ENCODE results near the gene SIMC1. TPM values are rescaled to one million over a fixed set of nuclear protein-coding genes. Genes with fewer than 3 reads are reported as not detected.

The SIMC1 gene
- total RNA-seq, 1 experiment from 2014 or later: 19.2 TPM

DNA sequence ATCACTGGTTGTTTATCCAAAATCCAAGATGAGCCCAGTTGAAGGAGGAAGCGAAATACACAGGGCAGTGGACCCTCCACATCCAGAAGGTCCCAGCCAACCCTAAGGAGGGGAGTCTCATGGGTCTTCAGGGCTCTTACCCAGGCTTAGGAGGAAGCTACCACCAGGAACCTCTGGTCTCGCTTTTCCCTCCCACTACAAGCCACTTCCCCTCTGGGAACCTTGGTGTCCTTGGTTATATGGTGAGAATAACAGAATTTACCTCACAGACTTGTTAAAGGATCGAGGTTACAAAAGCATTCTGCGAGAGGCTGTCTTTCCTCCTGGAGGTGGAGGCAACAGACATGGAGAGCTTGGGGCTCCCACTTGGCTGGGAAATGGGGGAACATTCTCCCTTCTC, 153.8 kb downstream of the SIMC1 start:
- in situ Hi-C loops (cut with HindIII; ENCODE audit: low pct_unique_long_range_greater_than_20kb, low sequenced_read_pairs) (no loop called here), intact Hi-C loops (cut with micrococcal nuclease; ENCODE audit: unreplicated experiment) (no loop called here)
- TF ChIP-seq, protein P1, sequence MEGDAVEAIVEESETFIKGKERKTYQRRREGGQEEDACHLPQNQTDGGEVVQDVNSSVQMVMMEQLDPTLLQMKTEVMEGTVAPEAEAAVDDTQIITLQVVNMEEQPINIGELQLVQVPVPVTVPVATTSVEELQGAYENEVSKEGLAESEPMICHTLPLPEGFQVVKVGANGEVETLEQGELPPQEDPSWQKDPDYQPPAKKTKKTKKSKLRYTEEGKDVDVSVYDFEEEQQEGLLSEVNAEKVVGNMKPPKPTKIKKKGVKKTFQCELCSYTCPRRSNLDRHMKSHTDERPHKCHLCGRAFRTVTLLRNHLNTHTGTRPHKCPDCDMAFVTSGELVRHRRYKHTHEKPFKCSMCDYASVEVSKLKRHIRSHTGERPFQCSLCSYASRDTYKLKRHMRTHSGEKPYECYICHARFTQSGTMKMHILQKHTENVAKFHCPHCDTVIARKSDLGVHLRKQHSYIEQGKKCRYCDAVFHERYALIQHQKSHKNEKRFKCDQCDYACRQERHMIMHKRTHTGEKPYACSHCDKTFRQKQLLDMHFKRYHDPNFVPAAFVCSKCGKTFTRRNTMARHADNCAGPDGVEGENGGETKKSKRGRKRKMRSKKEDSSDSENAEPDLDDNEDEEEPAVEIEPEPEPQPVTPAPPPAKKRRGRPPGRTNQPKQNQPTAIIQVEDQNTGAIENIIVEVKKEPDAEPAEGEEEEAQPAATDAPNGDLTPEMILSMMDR (IDR thresholded peaks at IDR 0.05): no peak
- TF ChIP-seq POLR2AphosphoS5 (IDR thresholded peaks at IDR 0.05; ENCODE audit: low read depth, low read length): no peak
- TF ChIP-seq SIN3A (IDR thresholded peaks at IDR 0.05; ENCODE audit: borderline replicate concordance, insufficient read depth, low read depth, low read length): no peak
- TF ChIP-seq, protein P2, sequence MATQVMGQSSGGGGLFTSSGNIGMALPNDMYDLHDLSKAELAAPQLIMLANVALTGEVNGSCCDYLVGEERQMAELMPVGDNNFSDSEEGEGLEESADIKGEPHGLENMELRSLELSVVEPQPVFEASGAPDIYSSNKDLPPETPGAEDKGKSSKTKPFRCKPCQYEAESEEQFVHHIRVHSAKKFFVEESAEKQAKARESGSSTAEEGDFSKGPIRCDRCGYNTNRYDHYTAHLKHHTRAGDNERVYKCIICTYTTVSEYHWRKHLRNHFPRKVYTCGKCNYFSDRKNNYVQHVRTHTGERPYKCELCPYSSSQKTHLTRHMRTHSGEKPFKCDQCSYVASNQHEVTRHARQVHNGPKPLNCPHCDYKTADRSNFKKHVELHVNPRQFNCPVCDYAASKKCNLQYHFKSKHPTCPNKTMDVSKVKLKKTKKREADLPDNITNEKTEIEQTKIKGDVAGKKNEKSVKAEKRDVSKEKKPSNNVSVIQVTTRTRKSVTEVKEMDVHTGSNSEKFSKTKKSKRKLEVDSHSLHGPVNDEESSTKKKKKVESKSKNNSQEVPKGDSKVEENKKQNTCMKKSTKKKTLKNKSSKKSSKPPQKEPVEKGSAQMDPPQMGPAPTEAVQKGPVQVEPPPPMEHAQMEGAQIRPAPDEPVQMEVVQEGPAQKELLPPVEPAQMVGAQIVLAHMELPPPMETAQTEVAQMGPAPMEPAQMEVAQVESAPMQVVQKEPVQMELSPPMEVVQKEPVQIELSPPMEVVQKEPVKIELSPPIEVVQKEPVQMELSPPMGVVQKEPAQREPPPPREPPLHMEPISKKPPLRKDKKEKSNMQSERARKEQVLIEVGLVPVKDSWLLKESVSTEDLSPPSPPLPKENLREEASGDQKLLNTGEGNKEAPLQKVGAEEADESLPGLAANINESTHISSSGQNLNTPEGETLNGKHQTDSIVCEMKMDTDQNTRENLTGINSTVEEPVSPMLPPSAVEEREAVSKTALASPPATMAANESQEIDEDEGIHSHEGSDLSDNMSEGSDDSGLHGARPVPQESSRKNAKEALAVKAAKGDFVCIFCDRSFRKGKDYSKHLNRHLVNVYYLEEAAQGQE (IDR thresholded peaks at IDR 0.05; ENCODE audit: insufficient read depth in 1 of 2, low read depth in 2 of 2, low read length in 1 of 2): no peak
- TF ChIP-seq TCF7L2 (IDR thresholded peaks at IDR 0.05; ENCODE audit: low read depth, low read length): no peak
- Histone ChIP-seq H3K27me3 (ENCODE audit: control insufficient read depth, insufficient read depth, low read length) (no peaks in the 10 kb centered on the region), H3K4me1 (ENCODE audit: control insufficient read depth, insufficient read depth, low read length) (peaks cover 3% of the 10 kb centered on the region), H3K36me3 (ENCODE audit: control insufficient read depth, insufficient read depth, low read length) (peaks cover 6% of the 10 kb centered on the region), H3K4me3 (ENCODE audit: low read depth in 2 of 2, low read length in 2 of 2) (no peak overlapping the region), H3K9me3 (ENCODE audit: control insufficient read depth, insufficient read depth, low read depth, low read length) (no peaks in the 10 kb centered on the region), H3K27ac (ENCODE audit: low read length) (no peak overlapping the region)
- CTCF ChIA-PET: no interaction called here
- ATAC-seq: no peak
- BruUV-seq (replicated peaks): no TSS peak
- no peak for DNase-seq (ENCODE audit: low read depth, low spot score)
- POLR2A ChIA-PET: no interaction called here

DNA sequence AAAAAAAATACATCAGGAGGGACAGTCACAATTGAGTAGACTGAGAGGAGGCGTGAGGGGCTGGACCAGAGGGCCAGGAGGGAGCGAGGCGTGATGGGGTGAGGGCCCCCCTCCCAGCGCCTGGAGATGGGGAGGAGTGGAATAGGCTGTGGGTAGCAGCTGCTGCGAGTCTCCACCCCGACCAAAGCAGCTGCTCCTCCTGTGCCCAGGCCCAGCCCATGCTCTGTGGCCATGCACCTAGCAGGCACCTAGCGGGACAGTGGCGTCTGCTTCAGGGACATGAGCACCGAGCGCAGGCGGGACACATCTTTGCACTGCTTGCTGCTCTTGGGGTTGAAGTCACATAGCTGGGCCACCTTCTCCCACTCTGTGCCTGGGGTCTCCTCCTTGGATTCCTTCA, 154.3 kb downstream of the SIMC1 start:
- Histone ChIP-seq H3K27ac (ENCODE audit: low read length) (no peak overlapping the region), H3K36me3 (ENCODE audit: control insufficient read depth, insufficient read depth, low read length) (peaks cover 4% of the 10 kb centered on the region), H3K27me3 (ENCODE audit: control insufficient read depth, insufficient read depth, low read length) (no peaks in the 10 kb centered on the region), H3K9me3 (ENCODE audit: control insufficient read depth, insufficient read depth, low read depth, low read length) (no peaks in the 10 kb centered on the region), H3K4me3 (ENCODE audit: low read depth in 2 of 2, low read length in 2 of 2) (no peak overlapping the region), H3K4me1 (ENCODE audit: control insufficient read depth, insufficient read depth, low read length) (peaks cover 2% of the 10 kb centered on the region; the same call in 1 of the 2 replicates)
- POLR2A ChIA-PET: no interaction called here
- no TSS peak for BruUV-seq (replicated peaks)
- in situ Hi-C loops (cut with HindIII; ENCODE audit: low pct_unique_long_range_greater_than_20kb, low sequenced_read_pairs) (no loop called here), intact Hi-C loops (cut with micrococcal nuclease; ENCODE audit: unreplicated experiment) (no loop called here)
- TF ChIP-seq TCF7L2 (IDR thresholded peaks at IDR 0.05; ENCODE audit: low read depth, low read length) (no peak), SIN3A (IDR thresholded peaks at IDR 0.05; ENCODE audit: borderline replicate concordance, insufficient read depth, low read depth, low read length) (no peak), POLR2AphosphoS5 (IDR thresholded peaks at IDR 0.05; ENCODE audit: low read depth, low read length) (no peak)
- TF ChIP-seq, protein P2 (IDR thresholded peaks at IDR 0.05; ENCODE audit: insufficient read depth in 1 of 2, low read depth in 2 of 2, low read length in 1 of 2): no peak
- TF ChIP-seq, protein P1 (IDR thresholded peaks at IDR 0.05): no peak
- CTCF ChIA-PET: no interaction called here
- ATAC-seq (no peak), DNase-seq (ENCODE audit: low read depth, low spot score) (no peak)

All from Panc1 (cell line).